ENCODE measurements around the gene KCNQ5.

GRCh38 chr6:72712910-72713309 is 91.0 kb downstream of the KCNQ5 start:
- no peak for TF ChIP-seq POLR2A (IDR thresholded peaks at IDR 0.05)
- TF ChIP-seq CTCF (IDR thresholded peaks at IDR 0.05) = no peak
